SK-N-SH (cell line): ENCODE measurements around the gene PCDHB7. TPM values are rescaled to one million over a fixed set of nuclear protein-coding genes. Genes with fewer than 3 reads are reported as not detected.

Experiments
- CTCF ChIA-PET: fragments of 300-600, 350-600 bp; formaldehyde crosslinking; extraction: SDS; loops from one replicate; lab custom pipeline; 2021; lab: Yijun Ruan, JAX
- POLR2A ChIA-PET: fragments of 350-600 bp; sonication (Branson Sonifier 250); formaldehyde crosslinking; extraction: SDS; loops from one replicate; lab custom pipeline; 2020; ENCODE audit warnings: antibody characterized with exemption, inconsistent platforms; lab: Yijun Ruan, JAX
- DNase-seq: peaks from one replicate; pipeline ENCODE4 v3.0.0; 2012
- H2AFZ ChIP-seq: fragments of 200-600 bp; sonication (generic); 2 replicates; pipeline ENCODE4 v1.8.1; 2016; ENCODE audit warnings: antibody characterized with exemption, mild to moderate bottlenecking, low read depth
- H3F3A ChIP-seq: fragments of 200-600 bp; sonication (generic); replicated peaks from 2 replicates; pipeline ENCODE3; 2016; ENCODE audit warnings: antibody characterized with exemption, mild to moderate bottlenecking; ENCODE audit not compliant: insufficient read depth
- H3K27ac ChIP-seq, 2 experiments: fragments of 200-500 bp in 1 of 2; fragments of 200-600 bp in 1 of 2; sonication (Bioruptor generic) in 1 of 2; sonication (generic), shearing (Covaris generic) in 1 of 2; 2 replicates each; pipeline versions ENCODE4 v1.5.1 to v1.6.1; 2014 to 2016; ENCODE audit warnings: low read depth in 2 of 2, inconsistent platforms in 1 of 2, low read length in 1 of 2, mild to moderate bottlenecking in 1 of 2, mixed read lengths in 1 of 2
- H3K27me3 ChIP-seq: fragments of 200-600 bp; sonication (generic), shearing (Covaris generic); 2 replicates; pipeline ENCODE4 v1.6.1; 2016; ENCODE audit warnings: mixed run types; ENCODE audit not compliant: insufficient read depth
- H3K36me3 ChIP-seq, 2 experiments: fragments of 200-500 bp in 1 of 2; fragments of 200-600 bp in 1 of 2; sonication (Bioruptor generic) in 1 of 2; sonication (generic) in 1 of 2; replicated peaks in 1 of 2; 2 replicates each; pipeline versions ENCODE3 to v1.5.1; 2014 to 2016; ENCODE audit warnings: low read length in 1 of 2, mild to moderate bottlenecking in 1 of 2; ENCODE audit not compliant: insufficient read depth in 2 of 2, control insufficient read depth in 1 of 2
- H3K4me1 ChIP-seq, 2 experiments: fragments of 200-500 bp in 1 of 2; fragments of 200-600 bp in 1 of 2; sonication (Bioruptor generic) in 1 of 2; sonication (generic), shearing (Covaris generic) in 1 of 2; 2 replicates each; pipeline versions ENCODE4 v1.5.1 to v1.6.1; 2014 to 2016; ENCODE audit warnings: low read depth in 1 of 2, low read length in 1 of 2, mixed run types in 1 of 2; ENCODE audit not compliant: insufficient read depth in 2 of 2, control insufficient read depth in 1 of 2
- H3K4me2 ChIP-seq: fragments of 200-600 bp; sonication (generic), shearing (Covaris generic); 2 replicates; pipeline ENCODE4 v1.6.1; 2017; ENCODE audit warnings: mixed run types
- H3K4me3 ChIP-seq, 2 experiments: fragments of 200-500 bp in 1 of 2; fragments of 200-600 bp in 1 of 2; sonication (Bioruptor generic) in 1 of 2; sonication (generic), shearing (Covaris generic) in 1 of 2; 2 replicates each; pipeline versions ENCODE4 v1.5.1 to v1.8.1; 2014 to 2016; ENCODE audit warnings: low read depth in 2 of 2, inconsistent platforms in 1 of 2, low read length in 1 of 2, mild to moderate bottlenecking in 1 of 2, mixed read lengths in 1 of 2, moderate library complexity in 1 of 2
- H3K79me2 ChIP-seq: fragments of 200-600 bp; sonication (generic); 2 replicates; pipeline ENCODE4 v1.8.1; 2017; ENCODE audit warnings: mild to moderate bottlenecking; ENCODE audit not compliant: insufficient read depth
- H3K9ac ChIP-seq: fragments of 200-600 bp; sonication (generic); 2 replicates; pipeline ENCODE4 v1.6.1; 2017; ENCODE audit warnings: mixed run types
- H3K9me2 ChIP-seq: fragments of 200-600 bp; sonication (generic); 2 replicates; pipeline ENCODE4 v1.6.1; 2017; ENCODE audit warnings: mixed run types
- H3K9me3 ChIP-seq: fragments of 200-600 bp; sonication (generic); 2 replicates; pipeline ENCODE4 v1.6.1; 2017; ENCODE audit warnings: mixed run types, mild to moderate bottlenecking, moderate library complexity
- H4K20me1 ChIP-seq: fragments of 200-600 bp; sonication (generic); 2 replicates; pipeline ENCODE4 v1.6.1; 2017; ENCODE audit warnings: mild to moderate bottlenecking, mixed run types; ENCODE audit not compliant: insufficient read depth
- CTCF ChIP-seq: fragments of 200-600 bp; sonication (generic); IDR thresholded peaks from 2 replicates; pipeline ENCODE4 v1.6.1; 2017; ENCODE audit warnings: antibody characterized with exemption, mild to moderate bottlenecking, moderate library complexity
- EZH2phosphoT487 ChIP-seq: fragments of 200-600 bp; sonication (generic); IDR thresholded peaks from 2 replicates; pipeline ENCODE4 v1.6.1; 2017; ENCODE audit warnings: low read depth, mixed run types, mild to moderate bottlenecking, antibody characterized with exemption, moderate library complexity, borderline replicate concordance
- FOSL2 ChIP-seq: IDR thresholded peaks from 2 replicates; pipeline ENCODE4 v1.4.0; 2012; ENCODE audit warnings: low read depth, mild to moderate bottlenecking, moderate library complexity, borderline replicate concordance
- FOXM1 ChIP-seq: IDR thresholded peaks from 2 replicates; pipeline ENCODE4 v1.4.0; 2012; ENCODE audit warnings: low read depth, mild to moderate bottlenecking
- GATA2 ChIP-seq: sonication (generic); formaldehyde crosslinking; IDR thresholded peaks from 2 replicates; pipeline ENCODE4 v1.5.0; 2020; ENCODE audit warnings: mild to moderate bottlenecking, missing genetic modification reagents
- NFIC ChIP-seq: IDR thresholded peaks from 2 replicates; pipeline ENCODE4 v1.4.0; 2012; ENCODE audit warnings: borderline replicate concordance
- REST ChIP-seq: IDR thresholded peaks from 2 replicates; pipeline ENCODE4 v1.6.1; 2012; ENCODE audit warnings: mild to moderate bottlenecking, low read depth, low read length, moderate library complexity
- RFX5 ChIP-seq: IDR thresholded peaks from 2 replicates; pipeline ENCODE4 v1.6.1; 2012; ENCODE audit warnings: mild to moderate bottlenecking, improper control_type of control experiment, low read length
- USF1 ChIP-seq: IDR thresholded peaks from 2 replicates; pipeline ENCODE4 v1.4.0; 2012; ENCODE audit warnings: low read depth, borderline replicate concordance
- USF2 ChIP-seq: fragments of 150-350 bp; IDR thresholded peaks from 2 replicates; pipeline ENCODE4 v1.6.1; 2017; ENCODE audit warnings: antibody characterized with exemption, low read length, low read depth, borderline replicate concordance
- ZBTB33 ChIP-seq: IDR thresholded peaks from 2 replicates; pipeline ENCODE4 v1.4.0; 2012; ENCODE audit warnings: low read depth, borderline replicate concordance
- WGBS: methylation state at CpG from one replicate; pipeline ENCODE4 v1.1.6; 2017; ENCODE audit warnings: low lambda C conversion rate; 5-methylcytosine and 5-hydroxymethylcytosine counted together
- polyA plus RNA-seq, 3 experiments: library from polyadenylated mRNA; depleted of rRNA; stranded (reverse); fragments of >200 nt; gene quantifications; 2 replicates each; pipeline ENCODE4 v1.2.3, GENCODE V29; 2012

Gene PCDHB7
- polyA plus RNA-seq, 1 of the 3 experiments (the other 2 are of a cell fraction) = 1.7 TPM

- no peak for TF ChIP-seq ZBTB33
- TF ChIP-seq FOSL2 = no peak
- no peak for TF ChIP-seq USF1
- no peak for TF ChIP-seq CTCF
- no peak for TF ChIP-seq GATA2 (CRISPR knock-in tag)
- no peak for TF ChIP-seq USF2
- TF ChIP-seq EZH2phosphoT487 = no peak
- no peak for TF ChIP-seq RFX5
- no peak for TF ChIP-seq FOXM1
- no peak for TF ChIP-seq NFIC
These were observed 45.1 kb upstream of the PCDHB7 start (continued) for GRCh38 chr5:141127305-141127704.

GRCh38 chr5:141135030-141135717, 37.3 kb upstream of the PCDHB7 start, which contains the start of gene PCDHB5:
TSS of gene PCDHB5 (plus strand) at chr5:141135206. CDS start at chr5:141135435, 229 bp downstream.
- POLR2A ChIA-PET = no interaction called here
- Histone ChIP-seq H4K20me1 (no peaks in the 10 kb centered on the region), H3K36me3 (no peaks in the 10 kb centered on the region), H3K4me2 (no peak within 1 kb of the TSS), H3K9ac (no peak within 1 kb of the TSS), H3K79me2 (no peaks in the 10 kb centered on the region), H3K9me2 (no peaks in the 10 kb centered on the region), H2AFZ (no peak within 1 kb of the TSS), H3K27me3 (no peaks in the 10 kb centered on the region), H3K9me3 (0 out of 2 replicates have a peak, but pooled peaks cover 3% of the 10 kb centered on the region), H3F3A (no peaks in the 10 kb centered on the region), H3K27ac (no peak within 1 kb of the TSS), H3K4me3 (no peak within 1 kb of the TSS; a peak in 2 of 4 replicates), H3K4me1 (no peaks in the 10 kb centered on the region)
- CTCF ChIA-PET = interaction anchor here (1.1 to 1.6 kb wide), 2 partner anchors 15 to 42 kb away, joined by 4 to 5 read pairs; partner anchors contain the start of gene PCDHB6
- DNase-seq = no peak
- TF ChIP-seq REST (no peak), CTCF (peak; percentile 36)
- 50% methylated on average over 22 of the region's 22 CpGs for WGBS
